Ascending aorta (tissue), 2 donors: ENCODE data around the gene PDZRN4. TPM values are rescaled to one million over a fixed set of nuclear protein-coding genes. Genes with fewer than 3 reads are reported as not detected.
"Not testable (repeated sequence)": the region's sequence is repeated elsewhere in the genome, so short reads cannot be mapped to it uniquely, and the experiment has no call there.

Experiments
- DNase-seq, 2 donors: peaks; one replicate each; pipeline ENCODE4 v3.0.0-alpha.2; 2019; ENCODE audit warnings: low spot score in 2 of 2
- H3K27ac ChIP-seq, 2 donors: fragments of 200-600 bp; sonication (generic); one replicate each; pipeline ENCODE4 v1.5.1; 2016 to 2017; ENCODE audit warnings: mild to moderate bottlenecking in 1 of 2
- H3K27me3 ChIP-seq: fragments of 200-600 bp; sonication (generic); one replicate; pipeline ENCODE4 v1.5.1; 2017
- H3K36me3 ChIP-seq, 2 donors: fragments of 200-600 bp; sonication (generic); one replicate each; pipeline ENCODE4 v1.5.1; 2016
- H3K4me1 ChIP-seq, 2 donors: fragments of 200-600 bp; sonication (generic); one replicate each; pipeline ENCODE4 v1.5.1; 2016 to 2017; ENCODE audit warnings: mild to moderate bottlenecking in 1 of 2
- H3K4me3 ChIP-seq, 2 donors: fragments of 200-600 bp; sonication (generic); one replicate each; pipeline ENCODE4 v1.5.1; 2016 to 2017; ENCODE audit warnings: mild to moderate bottlenecking in 1 of 2
- H3K9me3 ChIP-seq, 2 donors: fragments of 200-600 bp; sonication (generic); one replicate each; pipeline ENCODE4 v1.5.1; 2016
- intact Hi-C: fragments of 100-400 bp; cut with DNase I; formaldehyde crosslinking; loops from one replicate; pipeline ENCODE4 v1.15.1; 2023
- total RNA-seq: library from RNA; depleted of rRNA; stranded (reverse); fragments of >200 nt; gene quantifications from one replicate; pipeline ENCODE4 v1.1.0, GENCODE V29; 2016
- TF ChIP-seq, protein P1 (sequence below), 3 experiments: fragments of 200-600 bp in 2 of 3; fragments of 450-650 bp in 1 of 3; sonication (generic) in 2 of 3; IDR thresholded peaks; one replicate each; pipeline ENCODE4 v1.5.1; 2016 to 2019; ENCODE audit warnings: antibody characterized with exemption in 3 of 3, mild to moderate bottlenecking in 1 of 3, moderate library complexity in 1 of 3

The PDZRN4 gene
- total RNA-seq, 1 donor from 2014 or later = 1.3 TPM

DNA sequence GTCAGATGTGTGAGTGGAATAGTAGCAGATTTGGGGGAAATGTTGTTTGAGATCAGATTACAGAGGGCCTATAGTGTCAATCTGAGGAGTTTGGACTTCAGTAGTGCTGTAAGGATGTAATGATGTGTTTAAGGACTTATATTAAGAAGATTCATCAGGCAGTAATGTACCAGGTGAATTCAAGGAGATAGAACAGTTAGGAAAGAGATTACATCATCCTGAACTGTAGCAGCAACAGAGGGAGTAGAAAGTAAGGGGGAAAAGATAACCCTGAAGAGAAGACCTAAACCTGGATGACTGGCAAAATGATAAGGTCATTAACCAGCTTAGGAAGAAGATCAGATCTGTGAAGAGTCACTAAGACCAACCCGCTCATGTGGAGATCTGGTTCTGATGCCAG is 349.4 kb downstream of the PDZRN4 start:
- Histone ChIP-seq H3K27ac (no peak overlapping the region), H3K9me3 (no peaks in the 10 kb centered on the region), H3K4me3 (no peak overlapping the region), H3K4me1 (no peaks in the 10 kb centered on the region), H3K27me3 (no peaks in the 10 kb centered on the region), H3K36me3 (no peaks in the 10 kb centered on the region)
- no peak for DNase-seq
- intact Hi-C loops = no loop called here
- TF ChIP-seq, protein P1, sequence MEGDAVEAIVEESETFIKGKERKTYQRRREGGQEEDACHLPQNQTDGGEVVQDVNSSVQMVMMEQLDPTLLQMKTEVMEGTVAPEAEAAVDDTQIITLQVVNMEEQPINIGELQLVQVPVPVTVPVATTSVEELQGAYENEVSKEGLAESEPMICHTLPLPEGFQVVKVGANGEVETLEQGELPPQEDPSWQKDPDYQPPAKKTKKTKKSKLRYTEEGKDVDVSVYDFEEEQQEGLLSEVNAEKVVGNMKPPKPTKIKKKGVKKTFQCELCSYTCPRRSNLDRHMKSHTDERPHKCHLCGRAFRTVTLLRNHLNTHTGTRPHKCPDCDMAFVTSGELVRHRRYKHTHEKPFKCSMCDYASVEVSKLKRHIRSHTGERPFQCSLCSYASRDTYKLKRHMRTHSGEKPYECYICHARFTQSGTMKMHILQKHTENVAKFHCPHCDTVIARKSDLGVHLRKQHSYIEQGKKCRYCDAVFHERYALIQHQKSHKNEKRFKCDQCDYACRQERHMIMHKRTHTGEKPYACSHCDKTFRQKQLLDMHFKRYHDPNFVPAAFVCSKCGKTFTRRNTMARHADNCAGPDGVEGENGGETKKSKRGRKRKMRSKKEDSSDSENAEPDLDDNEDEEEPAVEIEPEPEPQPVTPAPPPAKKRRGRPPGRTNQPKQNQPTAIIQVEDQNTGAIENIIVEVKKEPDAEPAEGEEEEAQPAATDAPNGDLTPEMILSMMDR (IDR thresholded peaks at IDR 0.05) = no peak

DNA sequence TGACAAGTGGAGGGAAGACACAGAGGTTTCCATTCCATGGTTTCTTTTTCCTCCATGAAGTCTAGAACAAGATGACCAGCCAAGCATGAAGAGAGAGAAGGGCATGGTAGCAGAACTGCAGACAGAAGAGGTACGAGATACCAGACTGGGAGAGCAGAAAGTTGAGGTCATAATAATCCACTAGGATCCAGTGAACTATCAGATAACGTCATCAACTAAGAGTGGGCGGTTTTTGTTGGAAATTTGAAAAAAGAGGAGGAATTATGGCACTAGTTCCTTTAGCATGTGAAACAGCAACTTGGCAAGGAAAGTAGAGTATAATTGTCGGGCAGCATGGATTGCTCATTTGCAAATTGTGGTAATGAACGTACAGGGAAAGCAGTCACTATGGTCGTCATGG is 357.6 kb downstream of the PDZRN4 start:
- no peak for DNase-seq
- Histone ChIP-seq H3K36me3 (no peaks in the 10 kb centered on the region), H3K27me3 (no peaks in the 10 kb centered on the region), H3K4me3 (no peak overlapping the region), H3K27ac (no peak overlapping the region), H3K4me1 (no peaks in the 10 kb centered on the region), H3K9me3 (no peaks in the 10 kb centered on the region)
- TF ChIP-seq, protein P1 (IDR thresholded peaks at IDR 0.05) = no peak
- intact Hi-C loops = no loop called here

DNA sequence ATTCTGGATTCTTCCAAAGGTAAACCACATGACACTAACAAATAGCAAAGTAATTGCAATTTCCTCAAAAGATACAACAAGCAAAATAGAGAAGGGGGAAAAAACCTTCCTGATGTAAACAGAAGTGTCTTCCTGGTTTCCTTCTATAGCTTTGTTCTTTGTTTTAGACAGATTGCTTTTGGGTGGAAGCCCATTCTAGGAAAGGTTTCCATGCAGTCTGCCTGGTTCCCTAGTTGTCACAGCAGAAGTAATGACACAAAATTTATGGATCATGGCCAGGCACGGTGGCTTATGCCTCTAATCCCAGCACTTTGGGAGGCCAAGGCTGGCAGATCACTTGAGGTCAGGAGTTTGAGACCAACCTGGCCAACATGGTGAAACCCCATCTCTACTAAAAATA is 359.0 kb downstream of the PDZRN4 start:
- H3K4me3 ChIP-seq, DNase-seq, H3K27ac ChIP-seq, H3K9me3 ChIP-seq, H3K36me3 ChIP-seq, intact Hi-C loops, H3K4me1 ChIP-seq, H3K27me3 ChIP-seq: not testable (repeated sequence)

DNA sequence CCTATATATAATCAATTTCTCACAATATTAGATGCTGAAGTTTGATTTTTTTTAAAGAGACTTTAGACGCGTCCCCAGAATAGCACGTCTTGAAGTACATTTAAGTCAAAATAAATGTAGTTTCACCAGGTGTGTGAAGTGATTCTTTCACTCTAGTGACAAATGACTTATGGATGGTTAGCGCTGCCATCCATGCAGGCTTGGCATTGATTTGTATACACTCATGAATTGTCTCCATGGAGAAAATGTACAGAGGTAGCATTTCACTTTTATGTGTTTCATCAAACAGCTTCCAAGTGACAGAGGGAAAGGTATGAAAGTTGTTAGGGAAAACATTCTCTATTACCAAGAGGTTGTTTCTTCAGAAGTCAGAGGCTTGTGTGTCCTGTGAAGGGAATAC is 360.8 kb downstream of the PDZRN4 start:
- Histone ChIP-seq H3K36me3 (no peaks in the 10 kb centered on the region), H3K4me1 (no peaks in the 10 kb centered on the region), H3K27me3 (no peaks in the 10 kb centered on the region), H3K27ac (no peak overlapping the region), H3K4me3 (no peak overlapping the region), H3K9me3 (no peaks in the 10 kb centered on the region)
- DNase-seq = no peak
- intact Hi-C loops = no loop called here
- TF ChIP-seq, protein P1 (IDR thresholded peaks at IDR 0.05) = no peak

DNA sequence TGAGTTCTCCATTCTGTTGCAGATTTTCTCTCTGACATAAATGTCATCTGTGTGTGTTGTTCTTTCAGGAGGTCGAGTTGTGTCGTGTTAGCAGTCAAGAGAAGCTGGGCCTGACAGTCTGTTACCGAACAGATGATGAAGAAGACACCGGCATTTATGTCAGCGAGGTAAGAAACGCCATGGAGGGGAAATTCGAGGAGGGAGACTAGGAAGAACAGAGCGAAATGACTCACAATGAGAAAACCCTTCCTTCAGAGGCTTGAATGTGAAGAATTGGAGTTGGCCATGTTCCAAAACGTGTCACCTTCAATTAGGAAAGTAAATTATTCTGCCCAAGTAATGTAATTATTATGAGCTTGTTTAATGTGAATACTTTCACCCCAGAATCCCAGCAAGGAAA is 364.5 kb downstream of the PDZRN4 start:
- no peaks in the 10 kb centered on the region for H3K9me3 ChIP-seq

DNA sequence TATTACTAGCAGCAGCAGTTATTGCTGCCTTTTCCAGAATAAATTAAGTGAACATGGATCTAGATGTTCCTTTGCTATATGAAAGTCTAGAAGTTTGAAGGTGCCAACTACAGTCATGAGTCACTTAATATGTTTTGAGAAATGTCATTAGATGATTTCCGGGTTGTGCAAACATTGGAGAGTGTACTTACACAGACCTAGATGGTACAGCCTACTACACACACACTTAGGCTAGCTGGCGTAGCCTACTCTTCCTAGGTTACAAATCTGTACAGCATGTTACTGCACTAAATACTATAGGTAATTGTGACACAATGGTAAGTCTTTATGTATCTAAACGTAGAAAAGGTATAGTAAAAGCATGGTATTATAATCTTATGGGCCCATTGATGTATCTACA is 368.1 kb downstream of the PDZRN4 start:
- no peak overlapping the region for H3K27ac ChIP-seq
- no peaks in the 10 kb centered on the region for H3K27me3 ChIP-seq
- TF ChIP-seq, protein P1 (IDR thresholded peaks at IDR 0.05) = no peak
- H3K4me1 ChIP-seq = no peaks in the 10 kb centered on the region
- no peaks in the 10 kb centered on the region for H3K36me3 ChIP-seq
- no peak overlapping the region for H3K4me3 ChIP-seq
- DNase-seq = no peak
- intact Hi-C loops = no loop called here
- H3K9me3 ChIP-seq = no peaks in the 10 kb centered on the region

More for the DNA sequence above, 364.5 kb downstream of the PDZRN4 start:
- no peak overlapping the region for H3K27ac ChIP-seq
- no peaks in the 10 kb centered on the region for H3K27me3 ChIP-seq
- H3K4me1 ChIP-seq = no peaks in the 10 kb centered on the region
- intact Hi-C loops = no loop called here
- no peak for DNase-seq
- no peaks in the 10 kb centered on the region for H3K36me3 ChIP-seq
- TF ChIP-seq, protein P1 (IDR thresholded peaks at IDR 0.05) = no peak
- H3K4me3 ChIP-seq = no peak overlapping the region
